Neural crest cell (in vitro differentiated cells): ENCODE measurements around the gene GRK6. TPM values are rescaled to one million over a fixed set of nuclear protein-coding genes. Genes with fewer than 3 reads are reported as not detected.
"Not testable (repeated sequence)": the region's sequence is repeated elsewhere in the genome, so short reads cannot be mapped to it uniquely, and the experiment has no call there.

Experiments used
- DNase-seq: peaks from one replicate; pipeline ENCODE4 v3.0.0; 2021; ENCODE audit warnings: low read depth, mixed read lengths, low spot score
- H3K27ac Mint-ChIP-seq: one replicate; pipeline ENCODE4 v1.8.0; 2021; ENCODE audit warnings: mild to moderate bottlenecking, mixed read lengths; ENCODE audit not compliant: unreplicated experiment
- H3K27me3 Mint-ChIP-seq: 2 replicates; pipeline ENCODE4 v1.8.0; 2021; ENCODE audit warnings: low read depth, mild to moderate bottlenecking, mixed read lengths
- H3K36me3 Mint-ChIP-seq: 2 replicates; pipeline ENCODE4 v1.8.0; 2021; ENCODE audit warnings: low read depth, mild to moderate bottlenecking, mixed read lengths
- H3K4me1 Mint-ChIP-seq: 2 replicates; pipeline ENCODE4 v1.8.0; 2021; ENCODE audit warnings: mixed read lengths
- H3K4me3 Mint-ChIP-seq: one replicate; pipeline ENCODE4 v1.8.0; 2021; ENCODE audit warnings: mild to moderate bottlenecking, mixed read lengths
- H3K9me3 Mint-ChIP-seq: 2 replicates; pipeline ENCODE4 v1.8.0; 2021; ENCODE audit warnings: mixed read lengths
- total RNA-seq: library from RNA; stranded (reverse); gene quantifications from 2 replicates; pipeline ENCODE4 v1.2.1, GENCODE V29; 2021
- TF ChIP-seq, protein P1 (sequence below): fragments of 200-600 bp; sonication (generic); conservative IDR thresholded peaks from 2 replicates; pipeline ENCODE4 v1.5.0; 2021; ENCODE audit warnings: antibody characterized with exemption, mild to moderate bottlenecking

The GRK6 gene
- total RNA-seq, 1 donor from 2014 or later: 54.9 TPM

DNA sequence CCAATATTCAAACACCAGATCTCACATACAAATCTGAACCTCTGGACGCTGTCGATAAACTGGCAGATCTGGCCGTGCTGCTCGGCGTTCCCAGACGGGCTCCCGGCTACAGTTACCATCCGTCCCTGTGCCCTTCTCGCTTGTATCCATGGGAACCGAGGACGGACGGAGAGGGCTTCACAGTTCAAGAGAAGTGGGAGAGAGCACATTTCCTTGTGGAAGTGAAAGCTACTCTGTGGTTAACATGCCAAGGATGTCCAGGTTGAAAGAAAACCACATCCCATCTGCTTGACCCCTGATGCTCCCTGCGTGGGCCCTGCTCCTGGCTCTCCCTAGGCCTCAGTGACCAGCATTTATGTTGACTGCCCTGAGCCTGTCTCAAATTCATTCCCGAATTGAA, 53.3 kb downstream of the GRK6 start:
- H3K36me3 Mint-ChIP-seq: peaks cover 3% of the 10 kb centered on the region
- peak overlapping the region; percentile 74 for H3K4me3 Mint-ChIP-seq
- no peak for DNase-seq
- peaks cover 33% of the 10 kb centered on the region for H3K4me1 Mint-ChIP-seq
- no peaks in the 10 kb centered on the region for H3K9me3 Mint-ChIP-seq
- H3K27ac Mint-ChIP-seq: peak overlapping the region; percentile 86
- TF ChIP-seq, protein P1, sequence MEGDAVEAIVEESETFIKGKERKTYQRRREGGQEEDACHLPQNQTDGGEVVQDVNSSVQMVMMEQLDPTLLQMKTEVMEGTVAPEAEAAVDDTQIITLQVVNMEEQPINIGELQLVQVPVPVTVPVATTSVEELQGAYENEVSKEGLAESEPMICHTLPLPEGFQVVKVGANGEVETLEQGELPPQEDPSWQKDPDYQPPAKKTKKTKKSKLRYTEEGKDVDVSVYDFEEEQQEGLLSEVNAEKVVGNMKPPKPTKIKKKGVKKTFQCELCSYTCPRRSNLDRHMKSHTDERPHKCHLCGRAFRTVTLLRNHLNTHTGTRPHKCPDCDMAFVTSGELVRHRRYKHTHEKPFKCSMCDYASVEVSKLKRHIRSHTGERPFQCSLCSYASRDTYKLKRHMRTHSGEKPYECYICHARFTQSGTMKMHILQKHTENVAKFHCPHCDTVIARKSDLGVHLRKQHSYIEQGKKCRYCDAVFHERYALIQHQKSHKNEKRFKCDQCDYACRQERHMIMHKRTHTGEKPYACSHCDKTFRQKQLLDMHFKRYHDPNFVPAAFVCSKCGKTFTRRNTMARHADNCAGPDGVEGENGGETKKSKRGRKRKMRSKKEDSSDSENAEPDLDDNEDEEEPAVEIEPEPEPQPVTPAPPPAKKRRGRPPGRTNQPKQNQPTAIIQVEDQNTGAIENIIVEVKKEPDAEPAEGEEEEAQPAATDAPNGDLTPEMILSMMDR: no peak
- peaks cover 8% of the 10 kb centered on the region for H3K27me3 Mint-ChIP-seq

DNA sequence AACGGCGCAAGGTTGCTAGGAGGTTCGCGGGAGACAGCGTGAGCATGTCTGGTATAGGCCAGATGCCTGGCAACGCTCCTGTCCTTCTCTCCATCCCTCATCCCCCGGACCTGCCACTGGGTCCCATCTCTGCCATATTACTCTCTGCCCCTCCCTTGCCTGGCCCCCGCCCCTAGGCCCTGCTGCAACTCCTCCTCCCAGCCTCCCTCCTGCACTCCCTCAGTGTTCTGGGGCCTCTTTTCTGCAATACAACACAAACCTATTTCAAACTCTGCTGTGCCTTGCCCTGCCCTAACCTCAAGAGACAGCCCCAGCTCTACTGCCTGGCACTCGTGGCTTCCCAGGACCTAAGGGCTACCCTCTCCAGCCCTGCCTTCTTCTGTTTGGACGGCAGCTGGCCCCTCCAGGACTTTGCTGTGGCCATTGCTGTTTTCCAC, 55.9 kb downstream of the GRK6 start:
- H3K4me1 Mint-ChIP-seq: peaks cover 20% of the 10 kb centered on the region
- peak overlapping the region; percentile 27 for H3K4me3 Mint-ChIP-seq
- peaks cover 3% of the 10 kb centered on the region for H3K27me3 Mint-ChIP-seq
- H3K27ac Mint-ChIP-seq: peak overlapping the region; percentile 62
- TF ChIP-seq, protein P1: no peak
- no peak for DNase-seq
- no peaks in the 10 kb centered on the region for H3K36me3 Mint-ChIP-seq
- H3K9me3 Mint-ChIP-seq: no peaks in the 10 kb centered on the region

DNA sequence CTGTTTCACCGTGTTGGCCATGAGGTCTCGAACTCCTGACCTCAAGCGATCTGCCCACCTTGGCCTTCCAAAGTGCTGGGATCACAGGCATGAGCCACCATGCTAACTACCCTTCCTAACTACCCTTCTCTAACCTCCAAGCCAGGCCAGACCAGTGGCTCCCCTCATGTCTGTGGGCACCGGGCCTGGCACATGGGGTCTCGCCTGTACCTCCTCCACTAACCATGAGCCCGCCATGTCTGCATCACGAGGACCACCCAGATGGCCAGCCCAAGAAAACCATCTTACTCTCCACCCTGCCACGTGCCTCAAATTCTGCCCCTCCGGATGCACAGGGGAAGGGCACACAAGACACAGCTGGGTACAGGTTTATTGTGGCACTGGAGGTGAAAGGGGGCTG, 56.6 kb downstream of the GRK6 start:
- no peaks in the 10 kb centered on the region for H3K27me3 Mint-ChIP-seq
- no peak overlapping the region for H3K27ac Mint-ChIP-seq
- H3K36me3 Mint-ChIP-seq: no peaks in the 10 kb centered on the region
- TF ChIP-seq, protein P1: no peak
- DNase-seq: no peak
- H3K9me3 Mint-ChIP-seq: no peaks in the 10 kb centered on the region
- peaks cover 14% of the 10 kb centered on the region for H3K4me1 Mint-ChIP-seq
- H3K4me3 Mint-ChIP-seq: no peak overlapping the region

DNA sequence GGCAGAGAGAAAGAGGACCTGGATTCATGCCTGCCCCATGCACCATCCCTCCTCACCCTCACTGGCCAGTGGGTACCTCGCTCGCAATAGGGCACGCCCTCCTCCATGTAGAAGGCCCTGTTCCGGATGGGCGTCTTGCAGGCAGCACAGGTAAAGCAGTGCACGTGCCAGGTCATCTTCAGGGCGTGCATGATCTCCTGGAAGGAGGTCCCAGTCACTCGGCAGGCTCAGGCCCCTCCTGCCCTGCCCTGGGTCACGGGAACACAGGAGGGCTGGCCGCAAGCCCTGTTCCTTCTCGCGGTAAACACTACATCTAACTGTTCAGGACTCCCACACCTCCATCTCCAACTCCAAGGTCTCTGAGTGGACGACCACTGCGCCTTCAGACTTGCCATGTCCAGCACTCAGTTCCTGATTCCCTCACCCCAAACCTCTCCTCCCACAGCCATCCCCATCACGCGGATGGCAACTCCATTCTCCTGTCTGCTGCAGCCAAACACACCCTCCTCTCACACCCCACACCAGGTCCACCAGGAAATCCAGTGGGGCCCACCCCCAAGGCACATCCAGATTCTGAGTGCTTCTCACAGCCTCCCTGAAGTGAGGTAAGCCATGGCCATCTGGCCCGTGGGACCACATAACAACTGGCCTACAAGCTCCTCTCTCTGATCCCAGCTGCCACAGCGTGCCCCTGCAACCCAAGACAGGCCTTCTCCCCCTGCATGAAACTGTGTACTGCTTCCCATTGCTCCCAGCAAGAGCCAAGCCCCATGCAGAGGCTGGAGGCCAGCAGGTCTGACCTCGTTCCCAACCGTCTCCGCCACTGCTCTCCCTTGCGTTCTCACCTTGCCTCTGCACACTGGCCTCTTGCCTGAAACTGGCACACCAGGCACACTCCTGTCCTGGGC, 57.8 kb downstream of the GRK6 start:
- no peaks in the 10 kb centered on the region for H3K27me3 Mint-ChIP-seq
- H3K27ac Mint-ChIP-seq: peak overlapping the region; percentile 84
- no peaks in the 10 kb centered on the region for H3K9me3 Mint-ChIP-seq
- H3K36me3 Mint-ChIP-seq: no peaks in the 10 kb centered on the region
- TF ChIP-seq, protein P1: no peak
- peak overlapping the region; percentile 56 for H3K4me3 Mint-ChIP-seq
- no peak for DNase-seq
- H3K4me1 Mint-ChIP-seq: peaks cover 9% of the 10 kb centered on the region

DNA sequence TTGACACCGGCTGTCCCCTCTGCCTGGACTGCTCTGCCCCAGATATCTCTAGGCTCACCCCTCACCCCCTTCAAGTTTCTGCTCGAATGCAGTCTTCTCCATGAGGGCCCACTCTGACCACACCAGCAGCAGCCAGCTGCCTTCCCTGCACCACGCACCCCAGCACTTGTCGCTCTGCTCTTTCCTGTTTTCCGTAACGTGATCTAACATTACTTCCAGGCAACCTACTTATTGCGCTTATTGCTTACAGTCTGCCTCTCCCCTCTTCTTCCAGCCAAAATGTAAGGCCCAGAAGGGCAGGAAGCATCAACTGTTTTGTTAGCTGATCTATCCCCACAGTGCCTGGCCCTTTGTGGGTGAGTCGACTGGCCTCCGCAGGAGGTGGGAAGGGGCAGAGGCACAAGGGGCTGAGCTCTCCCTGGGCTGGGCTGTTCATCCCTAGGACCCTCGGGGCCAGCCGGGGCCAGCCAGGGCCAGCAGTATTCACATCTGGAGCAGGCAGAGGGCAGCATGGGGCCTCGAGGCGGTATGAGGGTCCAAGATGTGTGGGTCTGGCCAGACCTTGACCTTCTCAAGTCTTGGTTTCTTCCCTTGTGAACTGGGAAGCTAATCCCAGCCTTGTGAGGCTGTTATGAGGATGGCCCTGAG, 58.5 kb downstream of the GRK6 start:
- Mint-ChIP-seq H3K4me1 (peaks cover 2% of the 10 kb centered on the region), H3K27ac (peak overlapping the region; percentile 44), H3K9me3 (no peaks in the 10 kb centered on the region), H3K4me3 (peak overlapping the region; percentile 56), H3K36me3 (peaks cover 1% of the 10 kb centered on the region), H3K27me3 (no peaks in the 10 kb centered on the region)
- no peak for DNase-seq
- TF ChIP-seq, protein P1: no peak

DNA sequence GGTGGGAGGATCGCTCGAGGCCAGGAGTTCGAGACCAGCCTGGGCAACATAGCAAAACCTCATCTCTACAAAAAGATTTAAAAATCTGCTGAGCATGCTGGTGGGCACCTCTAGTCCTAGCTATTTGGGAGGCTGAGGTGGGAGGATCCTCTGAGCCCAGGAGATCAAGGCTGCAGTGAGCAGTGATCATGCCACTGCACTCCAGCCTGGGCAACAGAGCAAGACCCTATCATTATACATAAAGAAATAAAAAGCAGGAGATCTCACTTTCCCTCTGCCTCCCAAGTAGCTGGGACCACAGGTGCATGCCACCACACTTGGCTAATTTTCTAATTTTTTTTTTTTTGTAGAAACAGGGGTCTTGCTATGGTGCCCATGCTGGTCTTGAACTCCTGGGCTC, 59.3 kb downstream of the GRK6 start:
- DNase-seq, H3K27ac Mint-ChIP-seq, H3K9me3 Mint-ChIP-seq, H3K4me3 Mint-ChIP-seq, H3K4me1 Mint-ChIP-seq, H3K27me3 Mint-ChIP-seq, H3K36me3 Mint-ChIP-seq: not testable (repeated sequence)
